GM23338 (cell line): ENCODE data around the gene GNMT. TPM values are rescaled to one million over a fixed set of nuclear protein-coding genes. Genes with fewer than 3 reads are reported as not detected.

Source experiments
- ATAC-seq: fragments of 200-7000 bp; cut with Tn5 transposase; 3 replicates; pipeline ENCODE4 v1.9.1; 2020
- DNase-seq: peaks from one replicate; pipeline ENCODE4 v3.0.0-alpha.2; 2015; ENCODE audit warnings: low spot score
- H2AFZ ChIP-seq: fragments of 200-600 bp; sonication (generic); 2 replicates; pipeline ENCODE4 v1.8.0; 2016; ENCODE audit warnings: antibody characterized with exemption, mild to moderate bottlenecking, moderate library complexity
- H3F3A ChIP-seq: fragments of 200-600 bp; sonication (generic); replicated peaks from 2 replicates; pipeline ENCODE4 v1.8.0; 2017; ENCODE audit warnings: antibody characterized with exemption, mixed run types, low read depth
- H3K27ac ChIP-seq: fragments of 200-600 bp; sonication (generic); 2 replicates; pipeline ENCODE4 v1.6.1; 2016; ENCODE audit warnings: low read depth
- H3K27me3 ChIP-seq: fragments of 200-600 bp; sonication (generic); 2 replicates; pipeline ENCODE4 v1.8.0; 2016; ENCODE audit warnings: mild to moderate bottlenecking, mixed run types, moderate library complexity; ENCODE audit not compliant: insufficient read depth
- H3K36me3 ChIP-seq: fragments of 200-600 bp; sonication (generic); 2 replicates; pipeline ENCODE4 v1.8.0; 2016; ENCODE audit warnings: mild to moderate bottlenecking; ENCODE audit not compliant: insufficient read depth
- H3K4me1 ChIP-seq: fragments of 200-600 bp; sonication (generic); 2 replicates; pipeline ENCODE4 v1.8.0; 2016; ENCODE audit warnings: mild to moderate bottlenecking, moderate library complexity; ENCODE audit not compliant: insufficient read depth
- H3K4me2 ChIP-seq: fragments of 200-600 bp; sonication (generic); 2 replicates; pipeline ENCODE4 v1.7.1; 2017; ENCODE audit warnings: mixed run types
- H3K4me3 ChIP-seq: fragments of 200-600 bp; sonication (generic); 2 replicates; pipeline ENCODE4 v1.6.1; 2016; ENCODE audit warnings: mixed run types
- H3K79me2 ChIP-seq: fragments of 200-600 bp; sonication (generic); replicated peaks from 2 replicates; pipeline ENCODE4 v1.8.0; 2017; ENCODE audit warnings: mild to moderate bottlenecking; ENCODE audit not compliant: insufficient read depth
- H3K9me2 ChIP-seq: fragments of 200-600 bp; sonication (generic); 2 replicates; pipeline ENCODE4 v1.8.0; 2017; ENCODE audit not compliant: insufficient read depth
- H4K20me1 ChIP-seq: fragments of 200-600 bp; sonication (generic); replicated peaks from 2 replicates; pipeline ENCODE4 v1.8.0; 2017; ENCODE audit warnings: mild to moderate bottlenecking; ENCODE audit not compliant: insufficient read depth
- H3K27ac Mint-ChIP-seq: 2 replicates; pipeline ENCODE4 v1.8.0; 2020; ENCODE audit warnings: inconsistent platforms, mild to moderate bottlenecking, moderate library complexity, mixed read lengths
- H3K27me3 Mint-ChIP-seq: 3 replicates; pipeline ENCODE4 v1.8.0; 2022; ENCODE audit warnings: low read depth, mild to moderate bottlenecking, moderate library complexity, mixed read lengths, inconsistent platforms; ENCODE audit not compliant: insufficient read depth, poor library complexity
- H3K36me3 Mint-ChIP-seq: 3 replicates; pipeline ENCODE4 v1.8.0; 2021; ENCODE audit warnings: low read depth, mild to moderate bottlenecking, inconsistent platforms, moderate library complexity, mixed read lengths
- H3K4me1 Mint-ChIP-seq: 3 replicates; pipeline ENCODE4 v1.8.0; 2020; ENCODE audit warnings: mild to moderate bottlenecking, inconsistent platforms, mixed read lengths
- H3K4me3 Mint-ChIP-seq: 3 replicates; pipeline ENCODE4 v1.8.0; 2021; ENCODE audit warnings: moderate library complexity, mild to moderate bottlenecking, inconsistent platforms, mixed read lengths
- H3K9me3 Mint-ChIP-seq: 3 replicates; pipeline ENCODE4 v1.8.0; 2020; ENCODE audit warnings: moderate library complexity, mild to moderate bottlenecking, inconsistent platforms, mixed read lengths
- CREB1 ChIP-seq: fragments of 250-450 bp; sonication (Bioruptor Pico); IDR thresholded peaks from 2 replicates; pipeline ENCODE4 v1.5.0; 2020; ENCODE audit warnings: low read depth, mild to moderate bottlenecking, moderate library complexity
- ETS1 ChIP-seq: IDR thresholded peaks from 2 replicates; pipeline ENCODE4 v1.6.1; 2016; ENCODE audit warnings: antibody characterized with exemption
- EZH2 ChIP-seq: fragments of 200-600 bp; sonication (generic); IDR thresholded peaks from one replicate; pipeline ENCODE4 v1.8.0; 2017; ENCODE audit warnings: antibody characterized with exemption, mild to moderate bottlenecking, low read depth; ENCODE audit not compliant: unreplicated experiment
- JUNB ChIP-seq: IDR thresholded peaks from one replicate; pipeline ENCODE4 v1.6.1; 2016; ENCODE audit warnings: antibody characterized with exemption; ENCODE audit not compliant: unreplicated experiment
- POLR2AphosphoS5 ChIP-seq: IDR thresholded peaks from 2 replicates; pipeline ENCODE4 v1.6.1; 2016; ENCODE audit warnings: antibody characterized with exemption, low read depth
- REST ChIP-seq: IDR thresholded peaks from one replicate; pipeline ENCODE4 v1.6.1; 2018; ENCODE audit warnings: antibody characterized with exemption; ENCODE audit not compliant: unreplicated experiment
- STAT1 ChIP-seq: IDR thresholded peaks from one replicate; pipeline ENCODE4 v1.6.1; 2016; ENCODE audit warnings: antibody characterized with exemption; ENCODE audit not compliant: unreplicated experiment
- ZNF331 ChIP-seq: fragments of 250-450 bp; sonication (Bioruptor Pico); IDR thresholded peaks from 2 replicates; pipeline ENCODE4 v1.5.0; 2020; ENCODE audit warnings: low read depth, mild to moderate bottlenecking, moderate library complexity
- polyA plus RNA-seq: library from polyadenylated mRNA; unstranded; fragments of >200 nt; fragmentation: Nextera tagmentation; extraction: Ambion mirVana; gene quantifications from 2 replicates; pipeline ENCODE4 v1.2.1, GENCODE V29; 2016
- total RNA-seq: library from RNA; depleted of rRNA; stranded (reverse); fragments of >200 nt; shearing (Covaris generic); gene quantifications from 2 replicates; pipeline ENCODE4 v1.2.3, GENCODE V29; 2014
- TF ChIP-seq, protein P1 (sequence below): fragments of 250-450 bp; sonication (Bioruptor Pico); IDR thresholded peaks from 2 replicates; pipeline ENCODE4 v1.5.0; 2020; ENCODE audit warnings: mild to moderate bottlenecking, moderate library complexity

Gene GNMT
- total and polyA plus RNA-seq, 2 experiments from 2014 or later, result 0.52 TPM; not detected in 1

- Histone ChIP-seq H3K4me1 (no peaks in the 10 kb centered on the region), H3F3A (0 out of 2 replicates have a peak, but pooled peaks cover 2% of the 10 kb centered on the region), H4K20me1 (no peaks in the 10 kb centered on the region), H3K4me2 (no peak overlapping the region), H3K79me2 (no peaks in the 10 kb centered on the region), H2AFZ (no peak overlapping the region), H3K9me2 (no peaks in the 10 kb centered on the region), H3K36me3 (no peaks in the 10 kb centered on the region; the same call in 1 of the 2 replicates), H3K4me3 (no peak overlapping the region), H3K27me3 (no peaks in the 10 kb centered on the region), H3K27ac (no peak overlapping the region)
- Mint-ChIP-seq H3K27me3 (peaks cover 6% of the 10 kb centered on the region), H3K4me3 (no peak overlapping the region), H3K36me3 (peaks cover 6% of the 10 kb centered on the region; the same call in 2 of the 3 replicates), H3K9me3 (no peaks in the 10 kb centered on the region), H3K4me1 (peaks cover 6% of the 10 kb centered on the region; the same call in 2 of the 3 replicates), H3K27ac (no peak overlapping the region)
- TF ChIP-seq EZH2, result no peak
- DNase-seq (no peak), ATAC-seq (no peak)
These were observed 8.9 kb downstream of the GNMT start for GRCh38 chr6:42969431-42969830.

DNA sequence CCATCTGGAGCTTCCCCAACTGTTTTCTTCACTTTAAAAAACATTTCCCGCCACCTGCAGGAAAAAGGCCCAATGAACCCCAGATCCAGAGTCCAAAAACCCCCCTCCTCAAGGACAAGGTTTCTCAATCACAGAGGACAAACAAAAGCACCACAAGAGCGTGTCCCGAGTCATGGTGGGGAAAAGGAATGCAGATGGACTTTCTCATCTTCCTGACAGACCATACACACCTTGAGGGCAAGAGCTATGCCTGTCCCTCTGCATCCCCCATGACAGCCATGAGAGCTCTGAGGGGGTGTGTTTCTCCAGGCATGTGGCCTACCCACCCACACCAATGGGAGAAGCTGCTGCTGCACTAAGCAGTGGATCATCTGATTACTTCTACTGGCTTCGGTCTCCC is 9.4 kb downstream of the GNMT start:
- no peak overlapping the region for H2AFZ ChIP-seq
- H3K27me3 ChIP-seq, result no peaks in the 10 kb centered on the region
- peaks cover 6% of the 10 kb centered on the region; the same call in 2 of the 3 replicates for H3K4me1 Mint-ChIP-seq
- ATAC-seq, result no peak
- no peak overlapping the region for H3K4me2 ChIP-seq
- H3K27me3 Mint-ChIP-seq, result peaks cover 6% of the 10 kb centered on the region
- no peak overlapping the region for H3K4me3 Mint-ChIP-seq
- H3K4me3 ChIP-seq, result no peak overlapping the region
- peak overlapping the region; percentile 52; the same call in 1 of the 2 replicates for H3K27ac Mint-ChIP-seq
- H3F3A ChIP-seq, result no peaks in the 10 kb centered on the region
- H4K20me1 ChIP-seq, result no peaks in the 10 kb centered on the region
- no peaks in the 10 kb centered on the region for H3K79me2 ChIP-seq
- no peak overlapping the region for H3K27ac ChIP-seq
- no peaks in the 10 kb centered on the region for H3K9me2 ChIP-seq
- no peak for DNase-seq
- H3K9me3 Mint-ChIP-seq, result no peaks in the 10 kb centered on the region
- H3K36me3 Mint-ChIP-seq, result 0 out of 3 replicates have a peak, but pooled peaks cover 4% of the 10 kb centered on the region
- H3K36me3 ChIP-seq, result no peaks in the 10 kb centered on the region
- no peaks in the 10 kb centered on the region for H3K4me1 ChIP-seq
- no peak for TF ChIP-seq ZNF331 (CRISPR knock-in tag)
- TF ChIP-seq JUNB, result no peak
- TF ChIP-seq STAT1, result no peak
- no peak for TF ChIP-seq REST
- no peak for TF ChIP-seq POLR2AphosphoS5
- TF ChIP-seq, protein P1, sequence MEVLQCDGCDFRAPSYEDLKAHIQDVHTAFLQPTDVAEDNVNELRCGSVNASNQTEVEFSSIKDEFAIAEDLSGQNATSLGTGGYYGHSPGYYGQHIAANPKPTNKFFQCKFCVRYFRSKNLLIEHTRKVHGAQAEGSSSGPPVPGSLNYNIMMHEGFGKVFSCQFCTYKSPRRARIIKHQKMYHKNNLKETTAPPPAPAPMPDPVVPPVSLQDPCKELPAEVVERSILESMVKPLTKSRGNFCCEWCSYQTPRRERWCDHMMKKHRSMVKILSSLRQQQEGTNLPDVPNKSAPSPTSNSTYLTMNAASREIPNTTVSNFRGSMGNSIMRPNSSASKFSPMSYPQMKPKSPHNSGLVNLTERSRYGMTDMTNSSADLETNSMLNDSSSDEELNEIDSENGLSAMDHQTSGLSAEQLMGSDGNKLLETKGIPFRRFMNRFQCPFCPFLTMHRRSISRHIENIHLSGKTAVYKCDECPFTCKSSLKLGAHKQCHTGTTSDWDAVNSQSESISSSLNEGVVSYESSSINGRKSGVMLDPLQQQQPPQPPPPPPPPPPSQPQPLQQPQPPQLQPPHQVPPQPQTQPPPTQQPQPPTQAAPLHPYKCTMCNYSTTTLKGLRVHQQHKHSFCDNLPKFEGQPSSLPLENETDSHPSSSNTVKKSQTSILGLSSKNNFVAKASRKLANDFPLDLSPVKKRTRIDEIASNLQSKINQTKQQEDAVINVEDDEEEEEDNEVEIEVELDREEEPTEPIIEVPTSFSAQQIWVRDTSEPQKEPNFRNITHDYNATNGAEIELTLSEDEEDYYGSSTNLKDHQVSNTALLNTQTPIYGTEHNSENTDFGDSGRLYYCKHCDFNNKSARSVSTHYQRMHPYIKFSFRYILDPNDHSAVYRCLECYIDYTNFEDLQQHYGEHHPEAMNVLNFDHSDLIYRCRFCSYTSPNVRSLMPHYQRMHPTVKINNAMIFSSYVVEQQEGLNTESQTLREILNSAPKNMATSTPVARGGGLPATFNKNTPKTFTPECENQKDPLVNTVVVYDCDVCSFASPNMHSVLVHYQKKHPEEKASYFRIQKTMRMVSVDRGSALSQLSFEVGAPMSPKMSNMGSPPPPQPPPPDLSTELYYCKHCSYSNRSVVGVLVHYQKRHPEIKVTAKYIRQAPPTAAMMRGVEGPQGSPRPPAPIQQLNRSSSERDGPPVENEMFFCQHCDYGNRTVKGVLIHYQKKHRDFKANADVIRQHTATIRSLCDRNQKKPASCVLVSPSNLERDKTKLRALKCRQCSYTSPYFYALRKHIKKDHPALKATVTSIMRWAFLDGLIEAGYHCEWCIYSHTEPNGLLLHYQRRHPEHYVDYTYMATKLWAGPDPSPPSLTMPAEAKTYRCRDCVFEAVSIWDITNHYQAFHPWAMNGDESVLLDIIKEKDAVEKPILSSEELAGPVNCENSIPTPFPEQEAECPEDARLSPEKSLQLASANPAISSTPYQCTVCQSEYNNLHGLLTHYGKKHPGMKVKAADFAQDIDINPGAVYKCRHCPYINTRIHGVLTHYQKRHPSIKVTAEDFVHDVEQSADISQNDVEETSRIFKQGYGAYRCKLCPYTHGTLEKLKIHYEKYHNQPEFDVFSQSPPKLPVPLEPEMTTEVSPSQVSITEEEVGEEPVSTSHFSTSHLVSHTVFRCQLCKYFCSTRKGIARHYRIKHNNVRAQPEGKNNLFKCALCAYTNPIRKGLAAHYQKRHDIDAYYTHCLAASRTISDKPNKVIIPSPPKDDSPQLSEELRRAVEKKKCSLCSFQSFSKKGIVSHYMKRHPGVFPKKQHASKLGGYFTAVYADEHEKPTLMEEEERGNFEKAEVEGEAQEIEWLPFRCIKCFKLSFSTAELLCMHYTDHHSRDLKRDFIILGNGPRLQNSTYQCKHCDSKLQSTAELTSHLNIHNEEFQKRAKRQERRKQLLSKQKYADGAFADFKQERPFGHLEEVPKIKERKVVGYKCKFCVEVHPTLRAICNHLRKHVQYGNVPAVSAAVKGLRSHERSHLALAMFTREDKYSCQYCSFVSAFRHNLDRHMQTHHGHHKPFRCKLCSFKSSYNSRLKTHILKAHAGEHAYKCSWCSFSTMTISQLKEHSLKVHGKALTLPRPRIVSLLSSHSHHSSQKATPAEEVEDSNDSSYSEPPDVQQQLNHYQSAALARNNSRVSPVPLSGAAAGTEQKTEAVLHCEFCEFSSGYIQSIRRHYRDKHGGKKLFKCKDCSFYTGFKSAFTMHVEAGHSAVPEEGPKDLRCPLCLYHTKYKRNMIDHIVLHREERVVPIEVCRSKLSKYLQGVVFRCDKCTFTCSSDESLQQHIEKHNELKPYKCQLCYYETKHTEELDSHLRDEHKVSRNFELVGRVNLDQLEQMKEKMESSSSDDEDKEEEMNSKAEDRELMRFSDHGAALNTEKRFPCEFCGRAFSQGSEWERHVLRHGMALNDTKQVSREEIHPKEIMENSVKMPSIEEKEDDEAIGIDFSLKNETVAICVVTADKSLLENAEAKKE (CRISPR knock-in tag), result no peak
- TF ChIP-seq ETS1, result no peak
- no peak for TF ChIP-seq CREB1 (CRISPR knock-in tag)
- no peak for TF ChIP-seq EZH2
